CD4-positive, alpha-beta T cell treated with Interleukin-2 at 100 ng/mL for 4 hours (primary cell): ENCODE results near the gene CTSH.
"Not testable (repeated sequence)": the region's sequence is repeated elsewhere in the genome, so short reads cannot be mapped to it uniquely, and the experiment has no call there.

Source experiments
- DNase-seq: peaks from one replicate; pipeline ENCODE4 v3.0.0-alpha.2; 2020; ENCODE audit warnings: low spot score

Gene CTSH

GRCh38 chr15:78938658-78939488 is 6.0 kb downstream of the CTSH start:
- DNase-seq = peak; percentile 63

GRCh38 chr15:78937132-78937739 is 7.6 kb downstream of the CTSH start:
- peak; percentile 33 for DNase-seq

GRCh38 chr15:78934655-78935023 is 10.2 kb downstream of the CTSH start:
- no peak for DNase-seq

GRCh38 chr15:78933823-78934654 is 10.8 kb downstream of the CTSH start:
- DNase-seq = no peak

- no peak for DNase-seq
These were observed 11.5 kb downstream of the CTSH start for GRCh38 chr15:78933187-78933822.

GRCh38 chr15:78932258-78932808 is 12.5 kb downstream of the CTSH start:
- no peak for DNase-seq

- DNase-seq = no peak
These were observed 13.2 kb downstream of the CTSH start for GRCh38 chr15:78931439-78932257.

- no peak for DNase-seq
These were observed 14.1 kb downstream of the CTSH start for GRCh38 chr15:78930577-78931388.

GRCh38 chr15:78929536-78930264 is 15.1 kb downstream of the CTSH start:
- no peak for DNase-seq

- DNase-seq = no peak
These were observed 16.2 kb downstream of the CTSH start for GRCh38 chr15:78928616-78929093.

- DNase-seq = not testable (repeated sequence)
These were observed 16.7 kb downstream of the CTSH start for GRCh38 chr15:78928176-78928575.

GRCh38 chr15:78927077-78927790 is 17.6 kb downstream of the CTSH start:
- no peak for DNase-seq

GRCh38 chr15:78925956-78926743 is 18.7 kb downstream of the CTSH start:
- DNase-seq = no peak

- no peak for DNase-seq
These were observed 19.7 kb downstream of the CTSH start for GRCh38 chr15:78925076-78925624.

GRCh38 chr15:78923480-78924360 is 21.1 kb downstream of the CTSH start:
- DNase-seq = no peak

GRCh38 chr15:78923015-78923414 is 21.8 kb downstream of the CTSH start:
- DNase-seq = no peak

GRCh38 chr15:78922527-78922926 is 22.3 kb downstream of the CTSH start:
- no peak for DNase-seq
